Mucosa of rectum (tissue), 2 donors: Measurements from ENCODE around the gene SMAD5.

ENCODE experiments used
- H3K27ac ChIP-seq, 2 donors: one replicate each; pipeline ENCODE4 v1.7.0; 2013; ENCODE audit warnings: inconsistent platforms in 2 of 2, low read depth in 2 of 2, low read length in 2 of 2
- H3K27me3 ChIP-seq, 2 donors: one replicate each; pipeline ENCODE4 v1.7.0; 2013; ENCODE audit warnings: low read length in 2 of 2; ENCODE audit not compliant: control insufficient read depth in 2 of 2, insufficient read depth in 2 of 2
- H3K36me3 ChIP-seq, 2 donors: one replicate each; pipeline ENCODE4 v1.7.0; 2013; ENCODE audit warnings: low read length in 2 of 2; ENCODE audit not compliant: control insufficient read depth in 2 of 2, insufficient read depth in 2 of 2
- H3K4me1 ChIP-seq, 2 donors: one replicate each; pipeline ENCODE4 v1.7.0; 2013; ENCODE audit warnings: low read length in 2 of 2, mild to moderate bottlenecking in 1 of 2; ENCODE audit not compliant: control insufficient read depth in 2 of 2, insufficient read depth in 2 of 2
- H3K4me3 ChIP-seq, 2 donors: one replicate each; pipeline ENCODE4 v1.7.0; 2013; ENCODE audit warnings: low read length in 2 of 2
- H3K9ac ChIP-seq, 2 donors: one replicate each; pipeline ENCODE4 v1.7.0; 2013; ENCODE audit warnings: low read length in 2 of 2, low read depth in 1 of 2, mild to moderate bottlenecking in 1 of 2
- H3K9me3 ChIP-seq, 2 donors: one replicate each; pipeline ENCODE4 v1.7.0; 2013; ENCODE audit warnings: low read length in 2 of 2; ENCODE audit not compliant: control insufficient read depth in 2 of 2
- donor health status: healthy.
- donor health status: Normal muscosa, but diverticular disease.

Gene SMAD5

DNA sequence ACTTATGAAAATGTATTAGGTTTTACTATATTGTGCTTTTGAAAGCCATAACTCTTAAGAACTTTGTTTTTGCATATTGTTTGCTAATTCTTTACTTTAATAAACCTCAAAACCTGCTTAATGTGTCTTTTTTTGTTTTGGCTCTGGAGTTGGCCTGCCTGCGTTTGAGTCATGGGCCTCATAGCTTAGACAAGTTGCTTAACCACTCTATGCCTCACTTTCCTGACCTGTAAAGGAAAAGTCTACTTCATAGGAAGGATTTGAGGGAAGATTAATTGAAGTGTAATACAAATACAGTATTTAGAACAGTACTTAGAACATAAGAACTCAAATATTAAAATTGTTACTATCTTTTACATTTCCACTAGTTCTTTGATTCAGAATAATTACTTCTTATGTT lies 50.0 kb downstream of the SMAD5 start:
- H3K36me3 ChIP-seq = peaks cover 9 to 16% of the 10 kb centered on the region in 2 donors
- H3K27ac ChIP-seq = no peak overlapping the region
- no peak overlapping the region for H3K9ac ChIP-seq

DNA sequence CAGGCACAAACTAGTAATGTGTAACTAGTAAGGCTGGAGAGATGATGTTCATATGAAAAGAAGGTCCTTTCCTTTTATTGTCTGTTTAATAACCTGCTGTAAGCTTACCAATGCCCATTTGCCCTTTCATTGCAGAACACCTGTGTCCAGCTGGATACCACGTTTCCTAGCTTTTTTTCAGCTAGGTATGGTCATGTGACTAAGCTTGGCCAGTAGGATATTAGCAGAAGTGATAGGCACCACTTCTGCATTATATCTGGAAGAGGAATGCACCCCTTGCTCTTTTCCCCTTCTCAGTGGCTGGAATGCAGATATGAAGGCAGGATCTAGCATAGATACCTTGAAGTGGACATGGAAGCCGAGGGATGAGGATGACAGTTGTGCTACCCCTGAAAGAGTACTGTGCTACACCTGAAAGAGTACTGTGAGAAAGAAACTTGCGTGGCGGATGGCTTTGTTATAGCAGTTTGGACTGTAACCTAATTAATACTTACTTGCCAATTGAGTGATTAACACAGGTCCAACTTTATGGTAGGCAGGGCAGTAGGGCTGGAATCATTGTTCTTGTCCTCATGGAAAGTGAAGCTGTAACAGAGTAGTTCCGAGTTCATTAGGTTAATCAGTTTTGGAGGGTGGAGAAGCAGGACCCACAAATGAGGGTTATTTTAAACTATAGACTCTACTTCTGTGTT lies 53.5 kb downstream of the SMAD5 start:
- Histone ChIP-seq H3K27ac (peak overlapping the region; percentile 17 to 61), H3K36me3 (peaks cover 0 to 5% of the 10 kb centered on the region in 2 donors), H3K27me3 (peaks cover 0 to 4% of the 10 kb centered on the region in 2 donors), H3K9ac (no peak overlapping the region), H3K4me1 (peaks cover 30 to 43% of the 10 kb centered on the region in 2 donors), H3K9me3 (no peaks in the 10 kb centered on the region), H3K4me3 (peak overlapping the region; percentile 40 to 42)

More for the DNA sequence above, 50.0 kb downstream of the SMAD5 start:
- H3K4me3 ChIP-seq = no peak overlapping the region
- no peaks in the 10 kb centered on the region for H3K9me3 ChIP-seq
- H3K27me3 ChIP-seq = no peaks in the 10 kb centered on the region
- H3K4me1 ChIP-seq = peaks cover 9 to 13% of the 10 kb centered on the region in 2 donors

DNA sequence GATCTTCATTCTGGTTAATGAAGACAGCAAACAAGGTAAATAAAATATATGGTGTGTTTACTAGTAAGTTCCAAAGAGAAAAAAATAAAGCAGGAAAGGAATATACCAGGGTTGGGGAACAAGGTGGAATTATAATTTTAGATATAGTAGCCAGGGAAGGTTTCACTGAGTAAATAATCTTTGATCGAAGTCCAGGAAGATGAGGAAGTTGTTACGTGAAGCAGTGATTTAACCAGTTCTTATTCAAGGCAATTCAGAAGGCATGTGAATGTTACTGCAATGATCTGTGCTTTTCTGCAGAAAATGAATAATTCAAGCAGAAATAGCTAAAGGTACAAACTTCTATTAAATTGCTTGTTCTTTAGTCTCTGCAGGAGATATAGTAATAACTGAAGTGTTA lies 54.2 kb downstream of the SMAD5 start:
- Histone ChIP-seq H3K27ac (peak overlapping the region; percentile 17 to 66), H3K4me3 (peak overlapping the region; percentile 46 to 53)

DNA sequence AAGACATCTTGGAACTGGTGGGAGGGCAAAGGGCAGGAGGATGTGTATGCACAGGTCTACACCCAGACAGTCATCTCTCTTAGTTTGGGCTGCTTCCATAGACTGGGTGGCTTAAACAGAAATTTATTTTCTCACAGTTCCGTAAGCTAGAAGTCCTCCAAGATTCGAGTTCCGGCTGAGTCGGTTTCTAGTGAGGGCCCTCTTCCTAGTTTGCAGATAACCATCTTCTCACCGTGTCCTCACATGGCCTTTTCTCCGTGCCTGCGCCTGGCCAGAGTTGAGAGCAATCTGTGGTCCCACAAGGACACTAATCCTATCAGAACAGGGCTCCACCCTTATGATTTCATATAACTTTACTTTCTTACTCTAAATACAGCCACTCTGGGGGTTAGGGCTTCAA lies 56.2 kb downstream of the SMAD5 start:
- Histone ChIP-seq H3K4me1 (peaks cover 43 to 55% of the 10 kb centered on the region in 2 donors), H3K4me3 (no peak overlapping the region), H3K9me3 (no peaks in the 10 kb centered on the region), H3K36me3 (peaks cover 0 to 5% of the 10 kb centered on the region in 2 donors), H3K27me3 (peaks cover 0 to 8% of the 10 kb centered on the region in 2 donors), H3K27ac (peak overlapping the region in 1 of 2 donors; percentile 69), H3K9ac (no peak overlapping the region)

More for the DNA sequence above, 54.2 kb downstream of the SMAD5 start:
- Histone ChIP-seq H3K9me3 (no peaks in the 10 kb centered on the region), H3K9ac (no peak overlapping the region), H3K36me3 (peaks cover 0 to 5% of the 10 kb centered on the region in 2 donors), H3K27me3 (peaks cover 0 to 6% of the 10 kb centered on the region in 2 donors), H3K4me1 (peaks cover 37 to 48% of the 10 kb centered on the region in 2 donors)

DNA sequence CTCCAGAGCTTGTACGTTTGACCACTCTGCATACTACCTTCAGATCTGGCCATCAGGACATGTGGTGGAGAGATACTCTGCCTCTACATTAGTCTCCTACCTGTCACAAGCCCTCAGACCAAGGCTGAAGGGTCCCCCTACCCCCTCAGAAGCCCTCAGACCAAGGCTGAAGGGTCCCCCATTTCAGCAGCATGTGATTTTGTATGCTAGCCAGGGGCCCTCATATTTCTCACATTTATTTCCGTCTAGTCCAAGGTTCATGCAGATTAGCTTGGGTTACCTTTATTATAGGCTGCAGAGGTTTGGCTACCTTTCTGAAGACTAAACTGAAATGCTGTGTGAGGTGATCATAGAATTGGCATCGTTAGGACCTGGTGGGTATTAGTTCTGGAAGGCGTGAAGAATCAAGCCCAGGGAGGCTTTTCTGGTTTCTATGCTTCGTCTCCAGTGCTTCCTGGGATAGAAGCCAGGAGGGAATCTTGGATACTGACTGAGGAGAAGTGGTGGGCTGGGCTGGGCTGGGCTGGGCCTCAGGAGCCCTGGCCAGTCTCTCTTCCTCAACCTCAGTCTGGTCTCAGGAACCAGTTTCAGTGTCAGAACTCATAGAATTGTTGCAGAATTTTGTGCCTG lies 57.6 kb downstream of the SMAD5 start:
- peak overlapping the region; percentile 18 to 28 for H3K9ac ChIP-seq
- H3K4me1 ChIP-seq = peaks cover 45 to 55% of the 10 kb centered on the region in 2 donors
- peak overlapping the region; percentile 69 to 75 for H3K27ac ChIP-seq
- H3K4me3 ChIP-seq = no peak overlapping the region
- peaks cover 0 to 8% of the 10 kb centered on the region in 2 donors for H3K27me3 ChIP-seq
- no peaks in the 10 kb centered on the region for H3K9me3 ChIP-seq
- H3K36me3 ChIP-seq = peaks cover 0 to 5% of the 10 kb centered on the region in 2 donors

DNA sequence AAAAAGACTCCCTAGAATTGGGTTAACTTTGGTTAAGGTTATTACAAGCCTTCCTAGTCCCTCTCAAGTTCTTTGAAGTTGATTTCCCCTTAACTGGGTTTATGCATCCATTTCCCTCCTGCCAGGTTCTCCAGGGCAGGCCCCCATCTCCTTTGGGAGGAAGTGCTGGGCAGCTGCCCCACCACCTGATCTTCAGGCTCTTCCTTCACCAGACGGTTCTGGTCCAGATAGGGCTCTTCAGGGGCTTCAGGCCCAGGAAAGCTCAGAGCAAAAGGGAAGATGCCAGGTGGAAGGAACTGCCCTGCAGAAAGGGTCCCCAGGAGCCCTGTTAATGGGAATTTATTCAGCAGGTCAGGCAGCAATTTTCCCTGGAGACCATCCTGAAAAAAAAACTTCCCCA lies 58.3 kb downstream of the SMAD5 start:
- peaks cover 0 to 5% of the 10 kb centered on the region in 2 donors for H3K36me3 ChIP-seq
- peaks cover 0 to 8% of the 10 kb centered on the region in 2 donors for H3K27me3 ChIP-seq
- peak overlapping the region; percentile 62 to 78 for H3K4me3 ChIP-seq
- peak overlapping the region; percentile 18 to 34 for H3K9ac ChIP-seq
- H3K4me1 ChIP-seq = peaks cover 45 to 53% of the 10 kb centered on the region in 2 donors
- no peaks in the 10 kb centered on the region for H3K9me3 ChIP-seq
- peak overlapping the region; percentile 69 to 75 for H3K27ac ChIP-seq

DNA sequence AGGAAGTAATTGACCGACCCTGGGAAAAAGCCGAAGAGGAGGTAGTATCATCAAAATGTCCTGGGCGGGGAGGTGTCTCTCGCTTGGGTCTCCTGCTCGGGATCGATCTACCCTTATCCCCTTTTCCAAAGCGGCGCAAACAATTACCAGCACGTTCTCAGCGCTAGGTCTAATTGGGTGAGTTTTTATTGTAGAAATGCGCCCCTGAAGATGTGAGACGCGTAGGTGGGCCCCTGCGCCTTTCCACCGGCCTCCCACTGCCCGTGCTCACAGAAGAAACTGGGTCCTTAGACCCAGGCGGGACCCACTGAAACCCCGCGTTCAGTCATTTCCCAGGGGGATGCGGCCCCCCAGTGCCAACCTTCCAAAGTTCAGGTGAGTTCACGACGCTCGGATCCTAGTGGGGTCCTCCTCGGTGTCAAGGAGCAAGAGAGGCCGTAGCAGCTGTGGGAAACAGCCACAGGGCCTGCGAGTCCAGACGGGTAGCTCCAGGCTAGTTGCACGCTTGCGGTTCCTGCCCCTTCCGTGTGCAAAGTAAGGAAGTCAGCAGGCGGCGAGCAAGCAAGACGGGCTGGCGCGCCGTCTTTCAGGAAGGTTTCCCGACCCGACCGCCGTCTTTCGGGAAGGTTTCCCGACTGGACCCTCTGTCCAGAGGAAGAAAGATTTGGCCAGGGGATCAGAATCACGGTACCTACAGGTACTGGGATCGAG lies 58.8 kb downstream of the SMAD5 start:
- peak overlapping the region; percentile 70 to 88 for H3K9ac ChIP-seq
- peak overlapping the region; percentile 62 to 78 for H3K4me3 ChIP-seq
- H3K36me3 ChIP-seq = peaks cover 0 to 5% of the 10 kb centered on the region in 2 donors
- peak overlapping the region; percentile 69 to 75 for H3K27ac ChIP-seq
- peaks cover 41 to 47% of the 10 kb centered on the region in 2 donors for H3K4me1 ChIP-seq
- no peaks in the 10 kb centered on the region for H3K9me3 ChIP-seq
- H3K27me3 ChIP-seq = peaks cover 0 to 8% of the 10 kb centered on the region in 2 donors

DNA sequence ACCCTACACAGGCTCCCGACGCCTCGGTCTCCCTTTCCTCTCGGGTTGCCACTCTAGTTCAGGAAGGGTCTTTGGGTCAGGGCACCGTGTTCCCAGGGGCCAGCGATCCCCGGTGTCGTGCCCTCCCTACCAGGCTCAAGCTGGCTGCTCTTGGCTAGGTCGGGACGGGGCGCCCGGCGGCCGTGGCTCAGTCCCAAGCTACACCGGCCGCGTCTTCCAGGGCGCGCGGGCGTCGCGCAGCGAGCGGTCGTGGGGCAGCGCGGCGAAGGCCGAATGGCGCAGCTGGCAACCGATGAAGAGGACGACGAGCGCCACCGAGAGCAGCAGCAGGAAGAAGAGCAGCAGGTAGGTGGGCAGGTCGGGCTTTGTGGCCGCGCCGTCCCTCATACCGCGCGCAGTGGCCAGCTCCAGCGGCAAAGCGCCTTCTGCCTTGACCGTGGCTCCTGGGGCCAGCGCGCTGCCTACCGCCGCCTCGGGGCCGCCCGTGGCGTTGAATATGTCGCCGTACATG lies 59.4 kb downstream of the SMAD5 start:
- Histone ChIP-seq H3K9ac (peak overlapping the region; percentile 70 to 88), H3K36me3 (peaks cover 0 to 5% of the 10 kb centered on the region in 2 donors), H3K9me3 (no peaks in the 10 kb centered on the region), H3K27me3 (peaks cover 0 to 8% of the 10 kb centered on the region in 2 donors), H3K27ac (peak overlapping the region; percentile 69 to 75), H3K4me3 (peak overlapping the region; percentile 62 to 78), H3K4me1 (peaks cover 41 to 46% of the 10 kb centered on the region in 2 donors)

DNA sequence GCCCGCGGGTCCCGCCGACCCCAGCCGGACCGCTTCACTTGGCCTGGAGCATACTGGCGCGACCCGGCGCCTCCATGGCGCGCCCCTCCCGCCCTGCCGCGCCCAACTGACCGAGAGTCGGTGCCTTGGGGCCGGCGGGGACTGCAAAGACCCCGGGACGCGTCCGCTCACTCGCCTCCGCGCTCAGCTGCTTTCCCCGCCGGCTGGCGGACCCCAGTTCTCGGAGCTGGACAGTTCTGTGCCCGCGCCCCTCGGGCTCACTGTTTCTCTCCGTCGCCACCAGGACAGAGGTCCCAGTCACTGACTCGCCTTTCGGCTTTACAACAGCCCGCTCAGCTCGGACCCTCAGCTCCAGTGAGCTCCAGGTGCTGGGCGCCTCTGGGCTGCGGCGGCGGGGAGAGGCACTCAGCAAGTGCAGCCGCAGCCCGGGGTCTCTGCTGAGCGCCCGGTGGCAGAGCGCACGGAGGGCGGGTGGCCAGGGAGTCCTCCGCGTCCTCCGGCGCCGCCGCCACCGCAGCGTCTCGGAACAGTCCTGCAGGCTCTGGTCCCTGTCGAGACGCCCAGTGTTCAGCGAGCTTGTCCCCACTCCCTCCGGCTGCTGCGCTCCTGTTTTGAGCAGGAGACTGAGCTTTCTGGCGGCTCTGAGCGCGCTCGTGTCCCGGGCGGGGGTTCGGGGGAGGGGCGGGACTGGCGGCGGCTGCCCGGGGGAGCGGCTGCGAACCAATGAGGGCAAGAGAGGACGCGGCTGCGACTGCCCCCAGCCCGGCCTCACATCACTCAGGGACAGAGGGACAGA lies 60.1 kb downstream of the SMAD5 start, which contains the start of gene SMIM32:
Gene SMIM32, minus strand, starts transcription at position 637 of the 796 bp plus-strand sequence. CDS start 638 bp downstream, outside the sequence.
- Histone ChIP-seq H3K27ac (peak within 1 kb of the TSS; percentile 69 to 75), H3K36me3 (peaks cover 0 to 5% of the 10 kb centered on the region in 2 donors), H3K4me3 (peak within 1 kb of the TSS; percentile 62 to 78), H3K4me1 (peaks cover 35 to 42% of the 10 kb centered on the region in 2 donors), H3K9me3 (no peaks in the 10 kb centered on the region), H3K9ac (peak within 1 kb of the TSS; percentile 70 to 88), H3K27me3 (peaks cover 0 to 8% of the 10 kb centered on the region in 2 donors)
